Panc1 (cell line): ENCODE results near the gene MARK3.

Experiments
- TF ChIP-seq, protein P1 (sequence below): fragments of 450-650 bp; IDR thresholded peaks from 2 replicates; pipeline ENCODE4 v1.5.1; 2017; ENCODE audit warnings: mild to moderate bottlenecking
- TF ChIP-seq, protein P2 (sequence below), 2 experiments: IDR thresholded peaks; 2 replicates each; pipeline ENCODE4 v1.6.1; 2011 to 2012; ENCODE audit warnings: low read depth in 2 of 2, control low read depth in 1 of 2, low read length in 1 of 2, mild to moderate bottlenecking in 1 of 2, moderate library complexity in 1 of 2; ENCODE audit not compliant: insufficient read depth in 1 of 2

GRCh38 chr14:103512701-103513611 is 127.7 kb downstream of the MARK3 start:
- TF ChIP-seq, protein P1, sequence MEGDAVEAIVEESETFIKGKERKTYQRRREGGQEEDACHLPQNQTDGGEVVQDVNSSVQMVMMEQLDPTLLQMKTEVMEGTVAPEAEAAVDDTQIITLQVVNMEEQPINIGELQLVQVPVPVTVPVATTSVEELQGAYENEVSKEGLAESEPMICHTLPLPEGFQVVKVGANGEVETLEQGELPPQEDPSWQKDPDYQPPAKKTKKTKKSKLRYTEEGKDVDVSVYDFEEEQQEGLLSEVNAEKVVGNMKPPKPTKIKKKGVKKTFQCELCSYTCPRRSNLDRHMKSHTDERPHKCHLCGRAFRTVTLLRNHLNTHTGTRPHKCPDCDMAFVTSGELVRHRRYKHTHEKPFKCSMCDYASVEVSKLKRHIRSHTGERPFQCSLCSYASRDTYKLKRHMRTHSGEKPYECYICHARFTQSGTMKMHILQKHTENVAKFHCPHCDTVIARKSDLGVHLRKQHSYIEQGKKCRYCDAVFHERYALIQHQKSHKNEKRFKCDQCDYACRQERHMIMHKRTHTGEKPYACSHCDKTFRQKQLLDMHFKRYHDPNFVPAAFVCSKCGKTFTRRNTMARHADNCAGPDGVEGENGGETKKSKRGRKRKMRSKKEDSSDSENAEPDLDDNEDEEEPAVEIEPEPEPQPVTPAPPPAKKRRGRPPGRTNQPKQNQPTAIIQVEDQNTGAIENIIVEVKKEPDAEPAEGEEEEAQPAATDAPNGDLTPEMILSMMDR: no peak
- TF ChIP-seq, protein P2, sequence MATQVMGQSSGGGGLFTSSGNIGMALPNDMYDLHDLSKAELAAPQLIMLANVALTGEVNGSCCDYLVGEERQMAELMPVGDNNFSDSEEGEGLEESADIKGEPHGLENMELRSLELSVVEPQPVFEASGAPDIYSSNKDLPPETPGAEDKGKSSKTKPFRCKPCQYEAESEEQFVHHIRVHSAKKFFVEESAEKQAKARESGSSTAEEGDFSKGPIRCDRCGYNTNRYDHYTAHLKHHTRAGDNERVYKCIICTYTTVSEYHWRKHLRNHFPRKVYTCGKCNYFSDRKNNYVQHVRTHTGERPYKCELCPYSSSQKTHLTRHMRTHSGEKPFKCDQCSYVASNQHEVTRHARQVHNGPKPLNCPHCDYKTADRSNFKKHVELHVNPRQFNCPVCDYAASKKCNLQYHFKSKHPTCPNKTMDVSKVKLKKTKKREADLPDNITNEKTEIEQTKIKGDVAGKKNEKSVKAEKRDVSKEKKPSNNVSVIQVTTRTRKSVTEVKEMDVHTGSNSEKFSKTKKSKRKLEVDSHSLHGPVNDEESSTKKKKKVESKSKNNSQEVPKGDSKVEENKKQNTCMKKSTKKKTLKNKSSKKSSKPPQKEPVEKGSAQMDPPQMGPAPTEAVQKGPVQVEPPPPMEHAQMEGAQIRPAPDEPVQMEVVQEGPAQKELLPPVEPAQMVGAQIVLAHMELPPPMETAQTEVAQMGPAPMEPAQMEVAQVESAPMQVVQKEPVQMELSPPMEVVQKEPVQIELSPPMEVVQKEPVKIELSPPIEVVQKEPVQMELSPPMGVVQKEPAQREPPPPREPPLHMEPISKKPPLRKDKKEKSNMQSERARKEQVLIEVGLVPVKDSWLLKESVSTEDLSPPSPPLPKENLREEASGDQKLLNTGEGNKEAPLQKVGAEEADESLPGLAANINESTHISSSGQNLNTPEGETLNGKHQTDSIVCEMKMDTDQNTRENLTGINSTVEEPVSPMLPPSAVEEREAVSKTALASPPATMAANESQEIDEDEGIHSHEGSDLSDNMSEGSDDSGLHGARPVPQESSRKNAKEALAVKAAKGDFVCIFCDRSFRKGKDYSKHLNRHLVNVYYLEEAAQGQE (IDR thresholded peaks at IDR 0.05; ENCODE audit: insufficient read depth in 1 of 2, low read depth in 2 of 2, low read length in 1 of 2): no peak
